GM21529 (cell line): ENCODE measurements around the gene CD58.
"Not testable (repeated sequence)": the region's sequence is repeated elsewhere in the genome, so short reads cannot be mapped to it uniquely, and the experiment has no call there.

Source experiments
- ATAC-seq: cut with Tn5 transposase; IDR thresholded peaks from one replicate; pipeline ENCODE4 v1.9.1; 2021; ENCODE audit not compliant: unreplicated experiment

Gene CD58

GRCh38 chr1:116570358-116571214, at the start of gene CD58:
Gene CD58, minus strand, starts transcription at chr1:116571026. Its CDS starts 54 bp downstream, at chr1:116570972.
- peak; percentile 59 for ATAC-seq

GRCh38 chr1:116620392-116620791, 49.6 kb upstream of the CD58 start:
- ATAC-seq, result not testable (repeated sequence)

- ATAC-seq, result not testable (repeated sequence)
These were observed 48.3 kb upstream of the CD58 start for GRCh38 chr1:116619106-116619505.

- not testable (repeated sequence) for ATAC-seq
These were observed 47.0 kb upstream of the CD58 start for GRCh38 chr1:116617808-116618207.

- ATAC-seq, result not testable (repeated sequence)
These were observed 43.0 kb upstream of the CD58 start for GRCh38 chr1:116613825-116614224.

- not testable (repeated sequence) for ATAC-seq
These were observed 39.1 kb upstream of the CD58 start for GRCh38 chr1:116609801-116610371.

GRCh38 chr1:116608841-116609240, 38.0 kb upstream of the CD58 start:
- ATAC-seq, result not testable (repeated sequence)

- ATAC-seq, result not testable (repeated sequence)
These were observed 37.3 kb upstream of the CD58 start for GRCh38 chr1:116608151-116608550.

- not testable (repeated sequence) for ATAC-seq
These were observed 36.6 kb upstream of the CD58 start for GRCh38 chr1:116607463-116607862.

- ATAC-seq, result not testable (repeated sequence)
These were observed 35.2 kb upstream of the CD58 start for GRCh38 chr1:116606067-116606466.

- no peak for ATAC-seq
These were observed 34.5 kb upstream of the CD58 start for GRCh38 chr1:116605315-116605714.

GRCh38 chr1:116604408-116604807, 33.6 kb upstream of the CD58 start:
- not testable (repeated sequence) for ATAC-seq

GRCh38 chr1:116603646-116604045, 32.8 kb upstream of the CD58 start:
- not testable (repeated sequence) for ATAC-seq

GRCh38 chr1:116599369-116599768, 28.5 kb upstream of the CD58 start:
- ATAC-seq, result not testable (repeated sequence)

GRCh38 chr1:116598420-116599036, 27.7 kb upstream of the CD58 start:
- ATAC-seq, result not testable (repeated sequence)

GRCh38 chr1:116597388-116597787, 26.6 kb upstream of the CD58 start:
- ATAC-seq, result peak; percentile 76

GRCh38 chr1:116596742-116597307, 26.0 kb upstream of the CD58 start:
- peak; percentile 36 for ATAC-seq

GRCh38 chr1:116595946-116596741, 25.3 kb upstream of the CD58 start:
- ATAC-seq, result not testable (repeated sequence)

GRCh38 chr1:116595065-116595840, 24.4 kb upstream of the CD58 start:
- not testable (repeated sequence) for ATAC-seq

- not testable (repeated sequence) for ATAC-seq
These were observed 23.2 kb upstream of the CD58 start for GRCh38 chr1:116593977-116594376.
